Measurements from ENCODE around the gene G3BP2.

DNA sequence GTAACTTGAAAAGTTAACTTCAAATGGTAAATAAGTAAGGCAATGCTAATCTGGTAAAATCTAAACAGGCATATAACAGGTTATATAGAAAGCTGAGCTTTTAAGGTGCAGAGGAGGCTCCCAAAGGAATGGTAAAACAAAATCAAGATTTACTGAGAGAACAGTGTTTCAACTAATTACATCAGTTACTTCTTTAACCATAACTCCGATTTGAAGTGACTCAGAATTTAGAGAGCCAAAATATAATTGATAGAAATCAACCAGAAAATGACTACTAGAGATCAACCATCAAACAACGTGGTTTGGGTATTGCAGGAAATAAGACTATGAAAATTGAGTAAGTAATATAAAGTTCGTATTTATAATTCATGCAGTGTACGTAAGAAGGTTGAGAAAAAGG is 6.9 kb downstream of the G3BP2 start:
- no peak for TF ChIP-seq EZH2 (IDR thresholded peaks at IDR 0.05; ENCODE audit: borderline replicate concordance, low read length)
- TF ChIP-seq, protein P1, sequence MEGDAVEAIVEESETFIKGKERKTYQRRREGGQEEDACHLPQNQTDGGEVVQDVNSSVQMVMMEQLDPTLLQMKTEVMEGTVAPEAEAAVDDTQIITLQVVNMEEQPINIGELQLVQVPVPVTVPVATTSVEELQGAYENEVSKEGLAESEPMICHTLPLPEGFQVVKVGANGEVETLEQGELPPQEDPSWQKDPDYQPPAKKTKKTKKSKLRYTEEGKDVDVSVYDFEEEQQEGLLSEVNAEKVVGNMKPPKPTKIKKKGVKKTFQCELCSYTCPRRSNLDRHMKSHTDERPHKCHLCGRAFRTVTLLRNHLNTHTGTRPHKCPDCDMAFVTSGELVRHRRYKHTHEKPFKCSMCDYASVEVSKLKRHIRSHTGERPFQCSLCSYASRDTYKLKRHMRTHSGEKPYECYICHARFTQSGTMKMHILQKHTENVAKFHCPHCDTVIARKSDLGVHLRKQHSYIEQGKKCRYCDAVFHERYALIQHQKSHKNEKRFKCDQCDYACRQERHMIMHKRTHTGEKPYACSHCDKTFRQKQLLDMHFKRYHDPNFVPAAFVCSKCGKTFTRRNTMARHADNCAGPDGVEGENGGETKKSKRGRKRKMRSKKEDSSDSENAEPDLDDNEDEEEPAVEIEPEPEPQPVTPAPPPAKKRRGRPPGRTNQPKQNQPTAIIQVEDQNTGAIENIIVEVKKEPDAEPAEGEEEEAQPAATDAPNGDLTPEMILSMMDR (conservative IDR thresholded peaks at IDR 0.05 in 1 of 2, IDR thresholded peaks at IDR 0.05 in 1 of 2; ENCODE audit: extremely low read depth in 1 of 2, insufficient read depth in 1 of 2, low read depth in 1 of 2, low read length in 2 of 2): no peak

Measured in mammary epithelial cell (primary cell).